ENCODE data around the gene ACTL9.

Gene ACTL9

GRCh38 chr19:8731428-8732169 lies 33.0 kb upstream of the ACTL9 start:
- H3K27ac ChIP-seq (ENCODE audit: low read length), result no peak overlapping the region
- H3K36me3 ChIP-seq (replicated peaks; ENCODE audit: insufficient read depth, low read length), result no peaks in the 10 kb centered on the region
- no peaks in the 10 kb centered on the region for H4K20me1 ChIP-seq (ENCODE audit: insufficient read depth, low read length)
- H3F3A ChIP-seq (ENCODE audit: insufficient read depth, low read length), result no peaks in the 10 kb centered on the region
- H3K9me3 ChIP-seq (replicated peaks; ENCODE audit: insufficient read depth, low read length), result no peaks in the 10 kb centered on the region
- no peaks in the 10 kb centered on the region for H3K9me2 ChIP-seq (replicated peaks; ENCODE audit: insufficient read depth, low read length)
- H3K9ac ChIP-seq (ENCODE audit: low read length), result no peak overlapping the region
- no peaks in the 10 kb centered on the region for H3K79me2 ChIP-seq (ENCODE audit: low read length)
- DNase-seq, result peak; percentile 31
- peaks cover 26% of the 10 kb centered on the region; the same call in 1 of the 2 replicates for H3K27me3 ChIP-seq (replicated peaks; ENCODE audit: insufficient read depth, low read length)
- no peak overlapping the region for H3K4me2 ChIP-seq (ENCODE audit: low read depth, low read length)
- H2AFZ ChIP-seq (ENCODE audit: low read length), result no peak overlapping the region
- H3K4me3 ChIP-seq (ENCODE audit: low read length), result no peak overlapping the region
- H3K4me1 ChIP-seq (ENCODE audit: low read length), result no peaks in the 10 kb centered on the region
- no peak for TF ChIP-seq EZH2 (optimal IDR thresholded peaks at IDR 0.05; ENCODE audit: low read depth, low read length)
- TF ChIP-seq, protein P1, sequence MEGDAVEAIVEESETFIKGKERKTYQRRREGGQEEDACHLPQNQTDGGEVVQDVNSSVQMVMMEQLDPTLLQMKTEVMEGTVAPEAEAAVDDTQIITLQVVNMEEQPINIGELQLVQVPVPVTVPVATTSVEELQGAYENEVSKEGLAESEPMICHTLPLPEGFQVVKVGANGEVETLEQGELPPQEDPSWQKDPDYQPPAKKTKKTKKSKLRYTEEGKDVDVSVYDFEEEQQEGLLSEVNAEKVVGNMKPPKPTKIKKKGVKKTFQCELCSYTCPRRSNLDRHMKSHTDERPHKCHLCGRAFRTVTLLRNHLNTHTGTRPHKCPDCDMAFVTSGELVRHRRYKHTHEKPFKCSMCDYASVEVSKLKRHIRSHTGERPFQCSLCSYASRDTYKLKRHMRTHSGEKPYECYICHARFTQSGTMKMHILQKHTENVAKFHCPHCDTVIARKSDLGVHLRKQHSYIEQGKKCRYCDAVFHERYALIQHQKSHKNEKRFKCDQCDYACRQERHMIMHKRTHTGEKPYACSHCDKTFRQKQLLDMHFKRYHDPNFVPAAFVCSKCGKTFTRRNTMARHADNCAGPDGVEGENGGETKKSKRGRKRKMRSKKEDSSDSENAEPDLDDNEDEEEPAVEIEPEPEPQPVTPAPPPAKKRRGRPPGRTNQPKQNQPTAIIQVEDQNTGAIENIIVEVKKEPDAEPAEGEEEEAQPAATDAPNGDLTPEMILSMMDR (IDR thresholded peaks at IDR 0.05; ENCODE audit: low read length), result no peak

DNA sequence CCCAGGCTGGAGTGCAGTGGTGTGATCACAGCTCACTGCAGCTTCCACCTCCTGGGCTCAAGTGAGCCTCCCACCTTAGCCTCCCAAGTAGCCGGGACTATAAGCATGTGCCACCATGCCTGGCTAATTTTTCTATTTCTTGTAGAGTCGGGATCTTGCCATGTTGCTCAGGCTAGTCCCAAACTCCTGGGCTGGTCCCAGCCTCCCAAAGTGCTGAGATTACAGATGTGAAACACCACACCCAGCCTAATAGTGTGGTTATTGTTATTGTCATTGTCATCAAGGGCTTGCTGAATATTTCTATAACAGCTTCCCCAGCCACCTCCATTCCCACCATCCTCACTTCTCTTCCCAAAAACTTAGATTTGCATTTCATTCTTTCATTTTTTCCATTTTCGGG lies 25.7 kb upstream of the ACTL9 start:
- no peaks in the 10 kb centered on the region for H3F3A ChIP-seq (ENCODE audit: insufficient read depth, low read length)
- no peak for DNase-seq
- H3K9me2 ChIP-seq (replicated peaks; ENCODE audit: insufficient read depth, low read length), result no peaks in the 10 kb centered on the region
- no peak overlapping the region for H3K9ac ChIP-seq (ENCODE audit: low read length)
- no peak overlapping the region for H3K4me3 ChIP-seq (ENCODE audit: low read length)
- no peak overlapping the region for H2AFZ ChIP-seq (ENCODE audit: low read length)
- no peaks in the 10 kb centered on the region for H3K79me2 ChIP-seq (ENCODE audit: low read length)
- H3K4me1 ChIP-seq (ENCODE audit: low read length), result no peaks in the 10 kb centered on the region
- no peak overlapping the region for H3K27ac ChIP-seq (ENCODE audit: low read length)
- H3K9me3 ChIP-seq (replicated peaks; ENCODE audit: insufficient read depth, low read length), result no peaks in the 10 kb centered on the region
- no peaks in the 10 kb centered on the region for H3K36me3 ChIP-seq (replicated peaks; ENCODE audit: insufficient read depth, low read length)
- H3K4me2 ChIP-seq (ENCODE audit: low read depth, low read length), result no peak overlapping the region
- TF ChIP-seq, protein P1 (IDR thresholded peaks at IDR 0.05; ENCODE audit: low read length), result no peak
- TF ChIP-seq EZH2 (optimal IDR thresholded peaks at IDR 0.05; ENCODE audit: low read depth, low read length) (no peak), EZH2phosphoT487 (IDR thresholded peaks at IDR 0.05; ENCODE audit: low read length) (no peak)
- H3K27me3 ChIP-seq (replicated peaks; ENCODE audit: insufficient read depth, low read length), result peaks cover 30% of the 10 kb centered on the region
- H4K20me1 ChIP-seq (ENCODE audit: insufficient read depth, low read length), result no peaks in the 10 kb centered on the region

DNA sequence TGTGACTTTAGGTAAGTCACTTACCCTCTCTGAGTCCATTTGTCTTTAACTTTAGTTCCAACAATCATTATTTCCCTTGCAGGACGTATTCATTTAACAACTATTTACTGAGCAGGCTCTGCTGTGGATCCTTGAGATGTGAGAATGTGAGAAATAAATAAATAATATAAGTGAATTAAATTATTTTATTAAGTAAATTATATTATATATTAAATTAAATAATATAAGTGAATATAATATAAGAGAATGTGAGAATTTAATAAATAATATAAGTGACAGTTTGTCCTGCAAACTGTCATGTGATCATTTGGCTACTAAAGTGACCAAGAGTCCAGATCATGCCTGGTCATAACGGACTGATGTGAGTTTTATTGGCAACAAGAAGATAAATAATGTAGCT lies 23.4 kb upstream of the ACTL9 start:
- Histone ChIP-seq H3K4me3 (ENCODE audit: low read length) (no peak overlapping the region), H3K27ac (ENCODE audit: low read length) (no peak overlapping the region), H3K4me2 (ENCODE audit: low read depth, low read length) (no peak overlapping the region), H3K9me3 (replicated peaks; ENCODE audit: insufficient read depth, low read length) (no peaks in the 10 kb centered on the region), H3K4me1 (ENCODE audit: low read length) (no peaks in the 10 kb centered on the region), H3K79me2 (ENCODE audit: low read length) (no peaks in the 10 kb centered on the region), H3K9me2 (replicated peaks; ENCODE audit: insufficient read depth, low read length) (no peaks in the 10 kb centered on the region), H3F3A (ENCODE audit: insufficient read depth, low read length) (no peaks in the 10 kb centered on the region), H4K20me1 (ENCODE audit: insufficient read depth, low read length) (no peaks in the 10 kb centered on the region), H2AFZ (ENCODE audit: low read length) (no peak overlapping the region), H3K36me3 (replicated peaks; ENCODE audit: insufficient read depth, low read length) (no peaks in the 10 kb centered on the region), H3K27me3 (replicated peaks; ENCODE audit: insufficient read depth, low read length) (peaks cover 24% of the 10 kb centered on the region), H3K9ac (ENCODE audit: low read length) (no peak overlapping the region)
- TF ChIP-seq, protein P1 (IDR thresholded peaks at IDR 0.05; ENCODE audit: low read length), result no peak
- TF ChIP-seq EZH2phosphoT487 (IDR thresholded peaks at IDR 0.05; ENCODE audit: low read length), result no peak
- no peak for TF ChIP-seq EZH2 (optimal IDR thresholded peaks at IDR 0.05; ENCODE audit: low read depth, low read length)
- DNase-seq, result no peak

Data from MM.1S (cell line).